NCI-H345 treated with DMSO at 0.1 percent for 48 hours (cell line): ENCODE measurements around the gene NPAS3.

Source experiments
- DNase-seq: peaks from one replicate; lab custom pipeline; 2025; ENCODE audit not compliant: unreplicated experiment; lab: John Stamatoyannopoulos, UW

Gene NPAS3

DNA sequence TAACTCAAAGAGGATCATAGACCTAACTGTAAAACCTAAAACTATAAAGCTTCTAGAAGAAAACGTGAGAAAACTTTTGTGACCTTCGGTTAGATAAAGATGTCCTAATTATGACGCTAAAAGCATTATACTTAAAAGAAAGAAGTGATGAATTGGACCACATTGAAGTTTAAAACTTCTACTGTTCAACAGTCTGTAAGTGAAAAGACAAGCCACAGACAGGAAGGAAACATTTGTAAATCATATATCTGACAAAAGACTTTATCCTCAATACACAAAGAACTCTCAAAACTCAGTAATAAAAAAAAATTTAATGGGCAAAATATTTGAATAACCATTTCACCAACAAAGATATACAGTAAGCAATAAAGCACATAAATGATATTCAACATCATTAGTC is 667.9 kb downstream of the NPAS3 start:
- no peak for DNase-seq

DNA sequence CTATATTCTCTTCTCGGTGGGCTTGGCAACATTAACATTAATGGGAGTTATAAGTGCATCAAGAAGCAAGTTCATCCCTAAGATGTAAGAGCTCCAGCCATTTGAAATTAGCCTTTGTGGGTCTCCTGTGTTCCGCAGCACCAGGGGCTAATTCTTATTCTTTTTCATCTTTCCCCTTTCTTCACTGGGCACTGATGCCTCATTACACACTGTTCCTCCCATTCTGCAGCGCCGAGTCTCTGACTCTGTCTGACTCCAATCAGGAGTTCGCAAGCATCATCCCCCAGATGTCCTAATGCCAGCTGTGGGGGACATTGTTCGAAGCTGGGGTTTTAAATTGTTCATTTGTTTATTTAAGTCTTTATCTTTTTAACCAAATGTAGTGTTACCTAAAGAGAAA is 670.9 kb downstream of the NPAS3 start:
- no peak for DNase-seq

DNA sequence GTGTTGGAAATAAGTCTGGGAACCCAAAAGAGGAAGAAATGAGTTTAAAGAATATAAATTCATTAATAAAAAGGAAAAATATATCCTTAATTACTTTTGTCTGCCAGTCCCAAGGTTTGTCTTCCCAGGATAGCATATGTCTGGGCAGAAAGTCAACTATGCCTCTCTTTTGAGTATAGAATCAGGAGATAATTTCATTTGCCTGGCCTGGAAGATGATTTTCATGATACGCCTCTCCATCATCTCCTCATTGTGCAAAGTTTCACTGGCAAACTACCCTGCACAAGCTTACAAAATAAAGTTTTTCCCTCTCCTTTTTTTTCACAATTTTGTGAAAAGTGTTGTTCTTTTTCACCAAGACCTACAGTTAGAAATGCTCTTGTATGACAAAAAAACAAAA is 671.4 kb downstream of the NPAS3 start:
- no peak for DNase-seq

DNA sequence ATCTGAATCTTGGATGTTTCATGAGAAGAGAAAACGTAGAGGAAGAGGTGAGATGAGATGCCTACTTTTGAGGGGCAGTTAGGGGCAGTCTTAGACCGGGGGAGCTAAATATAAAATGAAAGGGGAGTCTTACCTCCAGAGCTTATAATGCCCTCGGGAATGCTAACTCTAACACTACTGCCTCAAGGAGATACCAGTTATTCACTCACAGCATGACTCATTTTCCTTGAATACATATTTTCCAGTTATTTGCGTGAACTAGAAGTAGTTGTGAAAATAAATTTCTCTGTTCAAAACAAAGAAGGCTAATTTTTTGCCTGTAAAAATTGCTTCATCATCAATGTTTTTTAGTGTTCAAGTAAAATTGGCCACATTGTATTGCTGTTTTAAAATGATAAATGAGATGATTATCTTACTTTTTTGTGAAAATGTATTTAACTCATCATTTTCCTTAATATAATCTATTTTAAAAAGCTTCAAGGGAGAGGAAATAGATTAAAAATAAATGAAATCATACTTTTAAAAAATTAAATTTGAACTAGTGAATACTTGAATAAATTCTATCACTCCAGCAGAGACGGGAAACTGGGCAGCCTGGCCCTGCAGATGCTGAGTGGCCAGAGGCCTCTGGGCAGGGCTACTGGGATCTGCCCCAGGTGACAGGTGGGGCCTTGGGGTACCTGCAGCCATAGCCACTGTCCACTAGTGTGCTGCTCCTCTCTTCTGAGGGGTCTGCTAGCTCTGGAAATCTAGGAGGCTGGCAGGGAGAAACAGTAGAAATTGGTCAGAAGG is 672.9 kb downstream of the NPAS3 start:
- no peak for DNase-seq

DNA sequence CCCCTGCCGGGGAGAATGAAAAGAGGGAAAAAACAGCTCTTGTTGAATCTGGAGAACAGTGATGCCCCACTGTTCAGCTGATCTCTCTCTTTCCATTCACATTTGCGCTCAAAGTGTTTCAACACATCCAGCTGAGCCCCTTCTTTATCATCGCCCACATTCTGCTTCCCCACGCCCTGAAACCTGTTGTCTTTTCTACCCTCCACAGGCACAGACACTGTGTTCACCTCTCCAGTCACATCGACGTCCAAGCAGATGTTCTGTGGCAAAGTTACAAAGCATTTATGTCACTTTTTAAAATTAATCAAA is 673.5 kb downstream of the NPAS3 start:
- DNase-seq, result no peak

DNA sequence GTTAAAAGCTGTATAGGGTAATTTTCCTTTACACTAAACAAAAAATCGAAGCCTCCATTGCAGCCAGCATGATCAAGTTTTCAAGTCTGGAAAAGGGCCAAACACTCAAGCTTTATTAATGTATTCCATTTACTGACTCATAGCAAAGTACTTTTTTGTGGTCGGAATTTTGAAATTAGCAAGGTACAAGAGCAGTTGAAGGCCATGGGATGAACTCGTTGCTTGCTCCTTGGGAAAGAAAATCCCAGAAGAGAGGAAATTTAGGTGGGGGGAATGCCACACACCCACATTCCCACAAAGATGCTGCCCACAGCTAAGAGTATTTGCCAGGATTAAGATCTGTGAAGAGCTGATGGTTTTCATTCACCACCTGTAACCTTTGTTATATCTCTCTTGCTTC is 678.5 kb downstream of the NPAS3 start:
- DNase-seq, result peak; percentile 2

DNA sequence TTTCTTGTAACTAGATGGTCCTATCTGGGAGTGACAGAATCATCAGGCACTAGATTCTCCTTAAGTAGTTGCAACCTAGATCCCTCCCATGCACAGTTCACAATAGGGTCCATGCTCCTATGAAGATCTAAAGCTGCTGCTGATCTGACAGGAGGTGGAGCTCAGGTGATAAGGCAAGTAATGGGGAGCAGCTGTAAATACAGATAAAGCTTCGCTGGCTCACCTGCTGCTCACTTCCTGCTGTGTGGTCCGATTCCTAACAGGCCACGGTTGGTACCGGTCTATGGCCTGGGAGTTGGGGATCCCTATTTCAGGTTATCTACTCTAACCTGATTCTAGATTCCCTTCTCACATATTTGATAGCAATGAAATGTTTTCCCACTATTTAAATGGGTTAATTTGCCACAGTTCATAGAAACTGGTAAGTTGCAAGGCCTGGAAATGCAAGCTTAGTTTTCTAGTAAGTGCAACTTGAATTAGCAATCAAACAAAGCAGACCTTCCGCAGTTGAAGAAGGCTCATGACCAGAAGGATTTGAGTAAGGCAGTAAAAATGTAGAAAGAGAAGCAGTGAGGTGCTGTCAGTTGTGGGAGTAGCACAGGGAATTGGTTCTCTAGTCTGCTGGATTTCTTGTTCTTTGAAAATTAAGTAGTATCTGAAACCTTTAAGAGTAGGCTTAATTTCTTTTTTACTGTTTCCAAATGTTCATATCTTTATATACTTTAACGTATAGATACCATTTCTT is 679.9 kb downstream of the NPAS3 start:
- DNase-seq, result no peak

DNA sequence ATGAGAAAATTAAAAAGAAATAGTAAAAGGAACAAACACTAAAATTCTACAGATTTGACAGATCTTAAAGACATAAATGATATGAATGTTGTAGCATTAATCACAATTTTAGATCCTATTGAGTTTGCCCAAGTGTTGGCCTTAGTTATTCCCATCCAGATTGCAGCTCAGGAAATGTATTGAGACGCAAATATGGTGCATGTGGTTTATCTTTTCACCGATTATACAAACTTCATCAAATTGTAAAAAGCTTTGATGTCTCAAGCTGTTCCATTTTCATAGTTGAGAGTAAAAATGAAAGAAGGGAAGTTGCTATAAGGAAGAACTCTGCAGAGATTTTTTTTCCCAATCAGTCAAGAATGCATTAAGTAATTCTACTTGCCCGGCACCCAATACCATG is 683.8 kb downstream of the NPAS3 start:
- DNase-seq, result no peak

DNA sequence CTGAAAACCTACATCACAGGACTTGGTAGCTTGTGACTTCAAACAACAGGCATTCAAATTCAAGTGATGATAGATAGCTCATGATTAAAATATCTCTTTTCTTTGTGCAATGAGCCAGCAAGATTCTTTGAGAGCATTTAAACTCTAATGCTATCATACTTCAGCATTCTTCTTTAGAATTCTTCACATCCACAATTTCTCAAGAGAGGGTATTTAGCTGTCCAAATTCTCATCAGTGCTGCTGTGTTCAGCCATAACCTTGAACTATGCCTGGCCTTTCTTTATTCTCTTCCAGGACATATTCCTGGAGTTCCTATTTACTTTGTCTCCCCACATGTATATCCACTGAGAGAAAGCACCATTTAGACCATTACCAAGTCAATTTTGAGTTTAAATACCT is 691.1 kb downstream of the NPAS3 start:
- no peak for DNase-seq

DNA sequence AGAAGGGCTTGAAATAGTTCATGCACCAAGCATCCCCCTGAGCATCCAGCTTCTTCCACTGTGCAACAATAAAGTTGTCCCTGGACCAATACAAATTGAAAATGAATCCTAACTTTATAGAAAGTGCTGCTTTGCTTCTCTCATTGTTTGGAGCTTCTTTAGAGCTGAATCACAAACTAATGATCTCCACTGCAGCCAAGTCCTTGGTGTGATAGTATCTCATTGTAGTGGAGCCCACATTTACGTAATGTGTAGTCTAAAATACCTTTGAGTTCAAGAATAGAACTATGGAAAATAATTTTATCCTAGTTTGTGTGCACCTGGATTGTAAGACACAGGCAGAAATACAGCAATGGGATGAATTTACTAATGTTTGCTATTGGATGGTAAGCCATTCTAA is 692.3 kb downstream of the NPAS3 start:
- no peak for DNase-seq

DNA sequence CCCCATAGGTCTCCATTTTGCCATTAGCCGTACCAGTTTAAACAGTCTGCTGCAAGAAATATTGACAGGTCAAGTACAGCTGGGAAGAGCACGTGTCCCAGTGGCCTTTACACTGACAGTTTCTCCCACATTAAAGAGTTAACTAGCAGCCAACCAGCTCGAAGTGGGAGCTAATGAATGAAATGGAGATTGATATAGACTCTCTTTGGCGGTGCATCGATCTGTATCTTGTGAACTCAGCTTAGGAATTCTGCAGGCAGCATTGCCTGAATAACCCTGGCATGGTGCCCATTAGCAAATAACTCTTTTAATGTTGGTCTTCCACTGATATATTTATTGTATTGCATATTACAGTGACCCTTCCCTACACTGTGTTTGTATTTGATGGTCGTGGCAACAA is 692.8 kb downstream of the NPAS3 start:
- no peak for DNase-seq

DNA sequence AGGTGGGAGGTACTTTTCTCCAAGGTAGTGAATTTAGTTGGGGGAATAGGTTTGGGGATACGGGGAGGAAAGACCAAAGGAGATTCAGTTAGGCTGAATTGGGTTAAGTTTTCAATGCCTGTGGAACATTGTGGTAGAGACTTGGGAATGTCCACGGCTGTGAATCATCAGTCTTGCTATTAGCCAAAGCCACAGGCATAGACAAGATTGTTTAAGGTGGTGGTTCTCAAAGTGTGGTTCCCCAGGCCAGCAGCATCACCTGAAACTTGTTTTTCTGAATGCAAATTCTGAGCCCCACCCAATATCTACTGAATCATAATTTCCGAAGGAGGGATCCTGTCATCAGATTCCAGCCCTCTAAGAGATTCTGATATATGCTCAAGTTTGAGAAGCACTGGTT is 696.0 kb downstream of the NPAS3 start:
- DNase-seq, result no peak

DNA sequence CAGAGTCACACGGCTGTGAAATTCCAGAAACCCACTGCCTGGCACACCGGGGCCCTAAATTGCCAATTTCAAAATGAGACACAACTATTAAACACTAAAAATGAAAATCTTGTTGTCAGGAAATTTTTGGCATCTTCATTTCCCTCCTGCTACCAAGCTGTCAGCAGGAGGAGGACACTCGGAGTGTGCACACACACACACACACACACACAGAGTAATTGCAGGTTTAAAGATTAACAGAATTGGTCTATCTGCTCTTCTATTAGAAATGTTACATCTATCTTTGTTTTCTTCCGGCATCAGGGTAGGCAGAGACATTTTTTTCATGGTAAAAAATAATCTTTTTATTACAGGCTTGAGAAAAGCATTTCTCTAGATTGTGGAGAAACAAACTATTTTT is 698.0 kb downstream of the NPAS3 start:
- DNase-seq, result no peak

DNA sequence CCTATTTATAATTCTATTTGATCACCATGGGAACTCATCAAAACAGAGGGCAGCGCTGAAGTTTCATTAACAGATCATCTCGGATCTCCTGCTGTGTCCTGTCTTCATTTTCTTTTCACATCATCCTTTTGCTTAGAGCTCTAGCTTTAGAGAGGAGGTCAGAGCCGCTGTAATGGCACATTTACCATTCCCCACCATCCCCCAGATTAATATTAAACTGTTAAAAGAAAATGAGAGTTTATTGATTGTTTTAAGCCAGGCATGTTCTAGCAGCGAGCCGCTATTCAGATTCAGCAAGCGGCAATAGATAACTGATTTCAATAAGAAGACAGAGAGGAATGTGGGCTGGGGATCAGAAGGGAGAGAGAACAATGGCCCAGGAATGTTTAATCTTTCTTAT is 703.4 kb downstream of the NPAS3 start:
- DNase-seq, result no peak

DNA sequence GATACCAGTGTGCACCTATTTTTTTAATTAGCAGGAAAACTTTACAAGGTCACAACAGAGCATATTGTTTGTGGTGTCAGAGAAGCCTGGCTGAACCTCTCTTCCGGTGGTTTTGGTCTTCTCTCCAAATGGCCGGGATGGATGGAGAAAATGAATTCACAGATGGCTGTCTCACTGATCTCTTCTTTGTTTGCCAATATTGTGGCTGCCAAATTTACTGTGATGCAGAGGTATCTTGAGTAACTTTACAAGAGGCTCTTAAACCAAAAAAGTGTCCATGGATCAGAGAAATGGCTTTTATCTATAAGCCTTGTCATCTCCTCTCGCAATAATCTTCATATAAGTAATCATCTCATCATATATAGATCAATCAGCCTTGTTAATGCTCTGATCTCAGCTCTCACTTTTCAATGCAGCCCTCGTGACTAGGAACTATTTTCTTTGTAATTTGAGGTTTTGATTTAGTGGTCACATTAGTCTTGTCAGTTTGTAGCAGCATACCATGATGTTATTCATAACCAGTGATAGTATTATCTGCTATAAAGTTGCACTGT is 704.1 kb downstream of the NPAS3 start:
- no peak for DNase-seq

DNA sequence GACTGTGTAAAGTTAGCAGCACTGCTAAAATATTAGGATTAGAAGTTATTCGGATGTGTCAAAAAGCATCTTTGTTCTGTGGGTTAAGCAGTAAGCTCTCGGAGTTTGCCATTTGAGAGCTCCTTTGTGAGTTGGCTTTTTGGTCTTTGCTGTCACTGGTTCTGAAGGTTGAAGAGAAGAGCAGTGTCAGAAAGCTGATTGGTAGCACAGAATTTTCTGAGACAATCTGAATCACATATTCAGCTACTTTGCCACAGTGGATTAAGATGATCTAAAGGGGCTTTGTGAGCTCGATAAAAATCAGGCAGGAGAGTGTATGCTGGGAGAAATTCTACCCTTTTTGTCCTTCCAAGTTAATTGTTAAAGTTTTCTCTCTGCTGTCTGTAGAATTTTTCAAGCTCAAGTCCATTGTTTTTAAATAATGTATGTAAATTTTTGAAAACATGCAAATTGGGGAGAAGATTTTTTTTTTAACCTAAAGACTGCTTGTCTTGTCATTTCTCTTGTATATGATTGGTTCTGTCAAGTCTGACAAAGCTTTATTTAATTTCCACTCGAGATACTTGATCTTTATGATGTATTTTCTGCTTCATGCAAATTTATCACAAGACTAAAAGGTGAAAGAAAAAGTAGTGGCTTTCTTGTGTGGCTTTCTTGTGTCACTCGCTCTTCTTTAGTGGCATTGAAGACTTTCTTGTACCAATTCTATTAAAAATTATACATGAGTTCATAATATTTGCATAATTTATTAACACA is 704.9 kb downstream of the NPAS3 start:
- DNase-seq, result no peak

DNA sequence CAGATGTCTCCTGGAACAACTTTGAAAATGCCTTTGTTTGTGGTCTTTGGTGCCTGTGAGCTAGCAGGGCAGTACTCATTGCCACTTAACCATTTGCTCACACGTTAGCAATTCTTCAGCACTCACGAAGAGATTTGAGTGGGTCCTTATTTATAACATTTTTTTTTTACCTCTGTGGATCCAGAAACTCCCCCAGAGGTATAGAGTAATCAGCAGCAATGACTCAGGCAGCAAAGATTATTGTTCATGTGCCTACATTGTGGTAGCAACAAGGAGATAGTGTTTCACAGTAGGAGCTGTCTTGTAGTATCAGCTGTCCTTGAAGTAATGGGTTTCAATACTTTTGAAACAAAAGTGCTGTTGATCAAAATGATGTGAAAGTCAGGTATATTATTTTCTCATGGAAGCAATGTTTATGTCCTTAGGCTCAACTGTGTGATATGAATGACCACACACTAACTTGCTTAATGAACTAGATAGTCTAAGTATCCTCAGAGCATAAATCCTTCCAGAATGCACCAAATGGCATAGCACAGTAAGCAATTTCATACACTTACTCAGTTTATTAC is 708.1 kb downstream of the NPAS3 start:
- no peak for DNase-seq

DNA sequence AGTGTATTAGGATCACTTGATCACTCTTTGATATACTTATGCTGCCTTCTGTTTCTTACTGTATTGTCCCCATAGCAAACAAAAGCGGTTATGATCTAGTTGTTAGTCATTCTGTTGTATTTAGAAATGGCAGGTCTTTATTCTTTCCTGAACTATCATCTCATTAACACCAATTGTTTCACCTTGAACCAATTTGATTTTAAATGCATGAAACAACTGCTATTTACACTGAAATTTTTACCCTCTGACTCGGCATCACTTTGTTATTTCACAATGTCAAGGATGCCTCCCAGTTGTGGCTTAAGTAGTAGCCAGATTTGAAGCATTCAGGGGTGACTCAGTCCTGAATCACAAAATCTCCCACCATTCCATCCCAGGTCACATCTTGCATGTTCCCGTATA is 708.7 kb downstream of the NPAS3 start:
- no peak for DNase-seq

DNA sequence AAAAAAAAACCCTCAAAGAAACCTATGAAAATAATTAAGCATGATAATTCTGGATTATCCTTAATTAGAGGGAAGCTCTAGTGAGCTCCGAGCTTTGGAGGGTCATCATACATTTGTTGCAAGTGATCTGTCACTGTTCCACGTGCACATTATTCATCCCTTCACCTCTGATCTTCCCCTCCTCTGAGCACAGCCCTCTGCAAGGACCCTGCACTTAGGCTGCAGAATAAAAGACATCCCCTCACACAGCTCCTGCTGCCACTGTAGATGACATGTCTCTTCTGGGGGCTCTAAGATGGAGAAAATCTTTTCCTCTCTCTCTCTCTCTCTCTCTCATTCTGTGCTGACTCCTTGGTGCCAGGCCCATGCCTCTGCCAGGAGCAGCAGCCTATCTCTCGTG is 711.8 kb downstream of the NPAS3 start:
- no peak for DNase-seq

DNA sequence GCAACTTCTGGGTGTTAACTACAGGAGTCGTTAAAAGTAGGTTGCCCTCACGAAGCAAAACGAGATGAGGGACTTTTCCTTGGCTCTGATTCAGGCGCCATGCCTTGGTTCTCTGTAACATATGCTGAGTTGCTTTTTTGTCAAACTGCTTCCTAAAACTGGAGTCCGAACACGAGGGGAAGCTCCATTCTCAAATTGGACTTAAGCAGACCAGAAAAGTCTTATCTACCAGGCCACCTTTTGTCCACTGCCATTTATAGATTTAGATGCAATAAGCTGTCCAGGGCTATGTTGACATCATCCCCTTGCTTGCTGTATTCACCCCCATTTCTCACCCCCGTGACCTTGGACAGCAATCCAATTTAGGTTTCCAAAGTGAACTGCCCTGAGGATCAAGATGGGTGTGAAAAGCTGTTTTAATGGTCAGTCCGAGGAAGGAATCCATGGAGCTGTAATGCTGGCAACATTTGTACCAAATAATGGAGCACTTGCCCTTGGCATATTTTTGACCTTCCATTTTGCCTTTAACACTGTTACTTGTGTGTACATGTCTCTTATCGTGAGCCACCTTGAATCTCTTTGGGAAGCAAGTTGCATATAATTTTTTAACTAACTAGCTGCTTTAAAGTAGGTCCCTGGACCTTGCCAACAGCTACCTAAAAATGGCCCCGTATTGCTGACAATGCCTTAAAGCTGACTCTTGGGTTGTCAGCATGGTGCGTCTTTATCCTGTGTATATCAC is 714.1 kb downstream of the NPAS3 start:
- DNase-seq, result no peak

DNA sequence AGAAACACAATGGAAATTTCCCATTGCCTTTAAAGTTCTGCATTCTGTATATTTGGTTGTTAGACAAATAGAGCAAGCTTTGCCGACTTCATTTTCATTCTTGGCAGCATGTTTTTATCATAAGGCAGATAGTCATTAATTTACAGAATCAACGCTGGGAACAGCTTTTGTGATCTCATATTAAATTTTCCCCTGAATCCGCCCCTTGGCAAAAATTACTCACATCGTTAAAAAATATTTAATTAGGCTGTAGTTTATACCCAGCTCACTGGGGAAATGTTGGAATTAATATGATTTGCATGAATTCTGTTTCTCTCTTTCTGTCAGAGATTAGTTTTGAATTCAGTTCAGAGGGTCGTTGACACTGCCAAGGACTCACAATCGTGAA is 714.6 kb downstream of the NPAS3 start:
- no peak for DNase-seq
